CD1c-positive myeloid dendritic cell (primary cell): ENCODE data around the gene OMG.
A peak's percentile ranks its signal among the peaks of the same experiment; 100 is the strongest.
"Not testable (repeated sequence)": the region's sequence is repeated elsewhere in the genome, so short reads cannot be mapped to it uniquely, and the experiment has no call there.

ENCODE experiments used
- DNase-seq: peaks from one replicate; pipeline ENCODE4 v3.0.0-alpha.2; 2016; ENCODE audit errors: extremely low spot score

The OMG gene

GRCh38 chr17:31308372-31309334 is 11.6 kb upstream of the OMG start:
- DNase-seq = peak; percentile 70

DNA sequence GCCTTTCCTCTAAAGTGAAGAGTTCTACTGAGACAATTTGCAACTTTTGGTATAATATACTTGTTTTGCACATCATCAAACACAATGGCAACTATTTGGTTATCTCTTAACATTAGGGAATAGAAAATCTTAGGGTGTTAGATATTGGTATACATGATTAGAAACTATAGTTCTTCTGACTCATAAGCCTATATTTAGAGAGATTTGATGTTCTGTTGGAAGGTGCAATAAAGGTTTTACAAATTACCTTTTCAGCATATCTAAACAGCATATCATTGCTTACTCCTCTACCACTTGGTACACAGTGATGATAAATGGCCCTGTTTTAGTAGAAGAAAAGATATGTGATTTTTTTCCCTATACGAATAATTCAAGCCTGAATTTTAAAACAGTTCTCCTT is 10.6 kb upstream of the OMG start:
- DNase-seq = no peak

- no peak for DNase-seq
These were observed 2.6 kb upstream of the OMG start for GRCh38 chr17:31299624-31300023.

GRCh38 chr17:31296142-31296541 is 897 bp downstream of the OMG start:
- DNase-seq = no peak

GRCh38 chr17:31295489-31295871 is 1.6 kb downstream of the OMG start:
- no peak for DNase-seq

DNA sequence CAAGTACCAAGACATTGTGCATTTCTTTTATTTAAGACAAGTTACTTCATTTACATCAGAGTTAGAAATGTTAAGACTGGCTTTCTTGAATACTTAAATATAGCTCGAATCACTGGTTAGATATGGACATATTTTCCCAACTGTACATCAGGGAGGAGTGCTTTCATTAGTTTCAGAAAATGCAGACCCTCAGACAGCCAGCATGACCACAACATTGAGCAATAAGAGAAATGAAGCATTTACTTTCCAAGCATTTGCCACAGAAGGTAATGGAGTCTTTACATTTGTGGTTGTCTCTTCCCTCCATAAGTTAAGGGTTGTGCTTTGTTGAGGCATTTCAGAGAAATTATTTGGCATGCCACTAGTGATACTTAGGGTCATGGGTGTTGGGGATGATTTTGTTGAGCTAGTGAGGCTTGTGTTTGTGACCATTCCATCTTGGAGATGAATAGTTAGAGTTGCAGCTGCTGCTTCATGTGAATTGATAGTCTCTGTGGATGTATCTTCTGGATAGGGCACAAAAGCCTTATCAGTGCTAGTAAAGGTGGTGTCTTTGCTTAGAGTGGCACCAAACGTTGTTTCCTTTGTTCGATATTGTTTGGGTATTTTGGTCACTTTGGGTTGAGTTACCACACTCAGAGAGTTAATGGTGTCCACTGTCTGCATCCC is 2.1 kb downstream of the OMG start:
- no peak for DNase-seq

- no peak for DNase-seq
These were observed 2.8 kb downstream of the OMG start for GRCh38 chr17:31294231-31294630.

DNA sequence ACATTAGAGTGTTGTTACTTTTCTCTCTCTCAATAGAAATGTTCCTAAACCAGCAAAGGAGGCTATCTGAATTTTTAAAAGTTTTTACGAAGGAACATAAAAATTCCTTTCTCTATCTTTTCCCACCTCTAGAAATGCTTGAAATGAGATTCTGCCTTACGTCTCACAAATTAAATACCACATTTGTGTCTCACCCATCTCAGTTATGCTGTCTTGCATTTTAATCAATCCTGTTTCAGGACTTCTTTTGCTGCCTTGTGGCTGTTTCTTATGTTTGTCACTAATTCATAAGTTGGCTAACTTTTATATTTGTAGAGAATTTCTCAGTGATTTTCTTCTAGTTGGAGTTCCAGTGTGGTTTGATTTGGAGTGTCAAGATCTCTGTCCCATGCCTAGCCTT is 3.5 kb downstream of the OMG start:
- no peak for DNase-seq

DNA sequence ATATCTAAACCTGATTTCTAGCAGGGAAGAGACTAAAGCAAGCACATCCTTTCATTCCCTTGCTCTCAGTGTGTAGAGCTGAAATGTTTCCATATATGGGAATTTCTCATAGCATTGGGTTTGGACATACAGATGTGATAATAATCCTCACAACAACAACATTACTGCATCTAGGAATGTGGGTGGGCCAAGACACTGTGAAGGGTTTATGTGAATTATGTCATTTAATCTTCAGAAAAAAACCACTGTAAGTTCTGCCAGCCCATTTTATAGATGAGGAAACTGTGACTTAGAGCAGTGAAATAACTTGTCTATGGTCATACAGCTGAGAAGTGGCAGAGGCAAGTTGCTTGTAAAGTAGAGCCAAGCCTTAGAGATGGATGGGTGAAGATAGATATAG is 5.2 kb downstream of the OMG start:
- DNase-seq = no peak

DNA sequence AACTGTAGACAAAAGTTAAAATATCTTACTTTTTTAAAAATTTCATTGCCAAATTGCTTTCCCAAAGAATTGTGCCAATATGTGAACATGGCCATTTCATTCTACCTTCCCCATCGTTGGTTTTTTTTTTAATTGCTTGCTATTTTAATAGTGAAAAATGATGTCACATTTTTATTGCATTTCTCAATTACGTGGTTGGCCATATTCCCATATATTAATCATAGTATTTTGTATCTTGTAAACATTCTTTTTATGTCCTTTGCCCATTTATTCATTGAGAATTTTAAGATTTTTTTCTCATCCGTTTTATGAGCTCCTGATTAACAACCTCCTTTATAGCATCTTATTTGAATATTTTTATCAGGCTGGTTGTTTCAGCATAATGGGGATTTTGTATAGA is 7.2 kb downstream of the OMG start:
- no peak for DNase-seq

GRCh38 chr17:31287932-31288331 is 9.1 kb downstream of the OMG start:
- not testable (repeated sequence) for DNase-seq

DNA sequence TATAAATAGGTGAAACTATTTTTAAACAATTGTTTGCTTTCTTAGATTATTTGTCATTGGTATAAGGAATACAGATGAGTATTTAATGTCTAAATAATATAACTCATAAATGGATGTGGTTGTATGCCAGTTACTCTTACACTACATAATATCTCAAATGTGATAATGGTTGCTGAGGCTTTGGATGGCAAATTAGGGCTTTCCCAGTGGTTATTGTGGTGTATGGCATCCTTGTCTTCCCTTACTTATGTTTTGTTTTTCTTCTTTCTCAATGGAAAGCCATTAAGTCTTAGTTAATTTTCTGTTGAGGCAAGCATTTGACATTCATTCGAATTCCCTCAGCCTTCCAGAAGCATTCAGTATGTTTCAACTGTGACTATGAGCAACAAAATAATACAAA is 10.5 kb downstream of the OMG start:
- no peak for DNase-seq

DNA sequence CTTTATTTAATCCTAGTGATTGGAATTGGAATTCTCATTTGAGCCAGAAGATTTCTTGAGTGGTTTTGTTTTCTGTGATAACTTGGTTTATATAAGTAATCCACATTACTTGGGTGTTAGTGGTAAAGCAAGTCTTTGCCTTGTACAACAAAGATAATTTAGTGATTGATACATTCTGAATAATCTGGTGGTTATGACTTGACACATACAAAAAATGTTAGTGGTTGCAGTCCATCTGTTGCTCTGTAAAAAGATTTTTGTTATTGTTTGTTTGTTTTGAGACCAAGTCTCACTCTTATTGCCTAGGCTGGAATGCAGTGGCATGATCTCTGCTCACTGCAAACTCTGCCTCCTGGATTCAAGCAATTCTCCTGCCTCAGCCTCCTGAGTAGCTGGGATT is 13.2 kb downstream of the OMG start:
- no peak for DNase-seq

DNA sequence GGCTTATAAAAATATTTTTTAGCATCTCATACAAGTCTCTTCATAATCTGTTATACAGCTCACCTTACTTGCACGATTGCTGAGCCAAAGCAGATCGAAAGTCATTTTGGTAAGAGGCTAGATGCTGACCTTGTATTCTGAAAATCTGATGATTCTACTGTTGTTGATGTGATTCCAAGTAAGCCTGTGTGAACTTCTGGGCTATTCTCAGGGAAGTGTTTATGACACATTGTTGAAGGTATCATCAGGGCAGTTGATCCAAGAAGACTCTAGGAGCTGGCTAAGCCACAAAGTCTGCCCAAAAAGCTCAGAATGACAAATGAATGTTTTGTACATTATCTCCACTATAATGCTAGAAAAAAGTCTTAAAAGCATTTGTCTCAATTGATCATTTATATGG is 16.0 kb downstream of the OMG start:
- DNase-seq = no peak

GRCh38 chr17:31279401-31279800 is 17.6 kb downstream of the OMG start:
- no peak for DNase-seq

GRCh38 chr17:31275116-31275515 is 21.9 kb downstream of the OMG start:
- DNase-seq = no peak

GRCh38 chr17:31274252-31274651 is 22.8 kb downstream of the OMG start:
- DNase-seq = peak; percentile 57

DNA sequence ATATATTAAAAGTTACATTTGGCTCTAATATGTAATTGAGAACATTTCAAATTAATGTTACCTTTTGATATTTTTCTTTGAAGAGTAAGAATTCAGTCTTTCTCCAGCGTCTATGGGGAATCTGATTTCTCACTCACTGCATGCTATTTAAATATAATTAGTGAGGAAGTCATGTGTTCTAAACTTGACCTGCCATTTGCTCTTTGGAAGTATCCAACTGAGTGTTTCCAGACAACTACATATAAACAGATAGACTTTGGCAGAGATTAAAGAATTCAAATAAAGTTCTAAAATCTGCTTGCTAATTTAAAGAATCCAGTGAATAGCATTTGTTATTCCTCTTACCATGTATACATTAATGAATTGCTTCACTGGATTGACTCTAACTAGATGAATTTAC is 23.5 kb downstream of the OMG start:
- DNase-seq = no peak

GRCh38 chr17:31272803-31273202 is 24.2 kb downstream of the OMG start:
- no peak for DNase-seq

DNA sequence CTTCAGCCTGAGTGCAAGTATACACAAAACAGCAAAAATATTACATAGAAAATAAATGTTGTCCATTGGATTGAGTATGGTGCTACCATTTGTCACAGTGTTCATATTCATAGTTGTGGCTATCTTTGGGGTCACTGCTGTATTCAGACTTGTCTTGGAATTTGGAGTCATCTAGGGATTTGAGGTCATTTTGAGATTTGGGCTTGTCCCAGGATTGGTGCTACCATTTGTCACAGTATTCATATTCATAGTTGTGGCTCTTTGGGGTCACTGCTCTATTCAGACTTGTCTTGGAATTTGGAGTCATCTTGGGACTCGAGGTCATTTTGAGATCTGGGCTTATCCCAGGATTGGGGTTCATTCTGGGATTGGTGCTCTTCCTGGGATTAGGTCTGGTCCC is 24.8 kb downstream of the OMG start:
- DNase-seq = no peak

DNA sequence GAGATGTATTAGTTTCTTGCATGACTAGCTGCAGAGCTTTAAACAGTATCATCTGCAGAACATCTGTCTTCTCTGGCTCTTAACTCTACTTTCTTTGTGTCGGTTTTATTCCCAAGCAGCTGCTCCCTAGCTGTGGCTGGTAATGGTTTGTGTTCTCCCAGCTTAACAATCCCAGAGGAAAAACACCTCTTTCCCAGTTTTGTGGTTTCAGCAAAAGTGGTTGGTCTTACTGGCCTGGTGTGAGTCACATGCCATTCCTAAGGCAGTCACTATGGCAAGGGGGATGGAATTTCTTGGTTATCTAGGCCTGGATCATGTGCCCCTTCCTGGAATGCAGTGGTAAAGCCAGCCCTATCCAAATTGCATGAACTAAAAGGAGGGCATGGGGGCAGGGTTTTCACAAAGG is 27.5 kb downstream of the OMG start:
- no peak for DNase-seq

DNA sequence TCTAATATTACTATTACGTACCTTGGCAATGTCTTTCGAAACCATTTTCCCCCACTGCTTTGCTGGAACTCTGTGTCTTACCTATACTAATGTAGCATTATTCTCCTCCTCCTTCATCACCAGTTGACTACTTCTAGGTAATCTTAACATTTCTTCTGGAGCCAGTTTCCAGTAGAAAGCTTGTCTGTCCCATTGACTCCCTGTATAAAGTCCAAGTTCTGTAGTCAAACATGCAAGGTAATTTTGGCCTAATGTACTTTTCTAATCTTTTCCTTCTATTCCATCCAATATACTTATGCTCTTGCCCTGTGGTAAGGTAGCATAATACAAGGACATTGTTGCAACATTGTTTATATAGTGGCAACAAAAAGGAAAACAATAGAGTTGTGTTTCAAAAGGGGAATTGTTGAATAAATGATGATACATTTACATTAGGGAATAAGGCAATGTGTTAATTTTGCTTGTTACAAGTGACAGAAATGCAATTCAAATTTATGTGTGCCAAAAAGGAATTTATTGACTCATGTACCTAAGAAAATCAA is 27.9 kb downstream of the OMG start:
- no peak for DNase-seq

DNA sequence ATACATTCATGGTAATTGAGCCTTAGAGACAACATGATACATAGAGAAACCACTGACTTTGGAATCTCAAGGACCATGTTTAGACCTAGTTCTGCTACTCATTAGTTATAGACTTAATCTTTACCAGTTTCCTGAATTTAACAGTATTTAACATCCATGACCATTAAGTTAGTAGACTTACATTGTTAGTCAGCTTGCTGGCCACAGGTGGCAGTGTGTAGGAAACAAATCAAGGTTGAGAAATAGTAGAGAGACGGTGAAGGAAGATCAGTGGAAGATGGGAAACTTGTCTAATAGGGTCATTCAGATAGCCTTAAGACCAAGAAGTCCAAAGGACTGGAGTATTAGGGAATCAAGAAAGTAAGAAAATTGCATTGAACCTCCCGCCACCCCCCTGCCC is 31.0 kb downstream of the OMG start:
- DNase-seq = no peak
